Measurements from ENCODE around the gene APLP2. TPM values are rescaled to one million over a fixed set of nuclear protein-coding genes. Genes with fewer than 3 reads are reported as not detected.
A peak's percentile ranks its signal among the peaks of the same experiment; 100 is the strongest.

Gene APLP2
- total and polyA plus RNA-seq, 2 experiments from 2014 or later, result 481 to 485 TPM

DNA sequence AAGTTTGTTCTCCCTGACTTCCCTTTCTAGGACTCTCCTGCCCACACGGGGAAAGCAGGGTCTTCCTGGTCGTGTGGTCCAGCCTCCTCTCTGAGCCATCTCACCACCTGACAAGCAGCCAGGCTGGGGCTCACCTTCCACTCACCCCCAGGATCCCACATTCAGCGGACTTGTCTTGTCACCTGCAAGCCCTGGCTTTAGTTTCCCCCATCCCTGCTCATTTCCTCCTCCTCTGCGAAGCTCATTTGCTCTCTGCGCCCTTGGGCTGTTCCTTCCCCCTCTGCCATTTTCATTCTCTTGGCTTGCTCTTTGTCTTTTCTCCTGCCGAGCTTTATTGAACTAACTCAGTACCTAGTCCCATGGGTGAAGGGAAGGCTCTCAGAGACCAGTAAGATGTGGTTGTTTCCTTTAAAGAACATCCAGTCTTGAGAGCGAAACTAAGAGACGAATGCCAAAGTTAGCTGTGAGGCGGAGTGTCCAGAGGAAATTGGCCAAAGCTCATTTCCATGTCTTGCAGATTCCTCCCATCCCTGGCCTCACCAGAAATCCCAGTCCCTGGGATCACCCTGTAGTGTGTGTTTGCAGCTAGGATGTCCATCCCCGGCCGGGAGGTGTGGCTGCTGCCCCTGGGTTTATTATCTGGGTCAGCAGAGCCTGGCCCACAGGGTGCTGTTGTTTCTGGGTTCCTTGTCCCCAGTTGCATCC lies 91.9 kb downstream of the APLP2 start:
- Histone ChIP-seq H4K20me1 (ENCODE audit: insufficient read depth, poor library complexity, severe bottlenecking) (peaks cover 4% of the 10 kb centered on the region), H3K4me3 (peak overlapping the region; percentile 3), H3K4me2 (peak overlapping the region; percentile 86), H3K9me2 (replicated peaks; ENCODE audit: insufficient read depth) (no peaks in the 10 kb centered on the region), H3K27me3 (peaks cover 15% of the 10 kb centered on the region), H2AFZ (no peak overlapping the region), H3K79me2 (peaks cover 59% of the 10 kb centered on the region), H3K9me3 (ENCODE audit: low read depth) (no peaks in the 10 kb centered on the region), H3K36me3 (replicated peaks; ENCODE audit: insufficient read depth, low read depth) (no peaks in the 10 kb centered on the region), H3K27ac (peak overlapping the region; percentile 31), H3K4me1 (ENCODE audit: insufficient read depth) (peaks cover 31% of the 10 kb centered on the region)
- no peak for DNase-seq (ENCODE audit: low spot score)
- no peak for TF ChIP-seq EZH2 (IDR thresholded peaks at IDR 0.05; ENCODE audit: borderline replicate concordance)
- no peak for TF ChIP-seq EZH2phosphoT487 (IDR thresholded peaks at IDR 0.05; ENCODE audit: low read depth, severe bottlenecking, unreplicated experiment)
- TF ChIP-seq, protein P1, sequence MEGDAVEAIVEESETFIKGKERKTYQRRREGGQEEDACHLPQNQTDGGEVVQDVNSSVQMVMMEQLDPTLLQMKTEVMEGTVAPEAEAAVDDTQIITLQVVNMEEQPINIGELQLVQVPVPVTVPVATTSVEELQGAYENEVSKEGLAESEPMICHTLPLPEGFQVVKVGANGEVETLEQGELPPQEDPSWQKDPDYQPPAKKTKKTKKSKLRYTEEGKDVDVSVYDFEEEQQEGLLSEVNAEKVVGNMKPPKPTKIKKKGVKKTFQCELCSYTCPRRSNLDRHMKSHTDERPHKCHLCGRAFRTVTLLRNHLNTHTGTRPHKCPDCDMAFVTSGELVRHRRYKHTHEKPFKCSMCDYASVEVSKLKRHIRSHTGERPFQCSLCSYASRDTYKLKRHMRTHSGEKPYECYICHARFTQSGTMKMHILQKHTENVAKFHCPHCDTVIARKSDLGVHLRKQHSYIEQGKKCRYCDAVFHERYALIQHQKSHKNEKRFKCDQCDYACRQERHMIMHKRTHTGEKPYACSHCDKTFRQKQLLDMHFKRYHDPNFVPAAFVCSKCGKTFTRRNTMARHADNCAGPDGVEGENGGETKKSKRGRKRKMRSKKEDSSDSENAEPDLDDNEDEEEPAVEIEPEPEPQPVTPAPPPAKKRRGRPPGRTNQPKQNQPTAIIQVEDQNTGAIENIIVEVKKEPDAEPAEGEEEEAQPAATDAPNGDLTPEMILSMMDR (IDR thresholded peaks at IDR 0.05; ENCODE audit: poor library complexity), result no peak
- 81% methylated on average over 11 of the region's 11 CpGs for WGBS (ENCODE audit: low lambda C conversion rate, missing lambda C conversion rate)

DNA sequence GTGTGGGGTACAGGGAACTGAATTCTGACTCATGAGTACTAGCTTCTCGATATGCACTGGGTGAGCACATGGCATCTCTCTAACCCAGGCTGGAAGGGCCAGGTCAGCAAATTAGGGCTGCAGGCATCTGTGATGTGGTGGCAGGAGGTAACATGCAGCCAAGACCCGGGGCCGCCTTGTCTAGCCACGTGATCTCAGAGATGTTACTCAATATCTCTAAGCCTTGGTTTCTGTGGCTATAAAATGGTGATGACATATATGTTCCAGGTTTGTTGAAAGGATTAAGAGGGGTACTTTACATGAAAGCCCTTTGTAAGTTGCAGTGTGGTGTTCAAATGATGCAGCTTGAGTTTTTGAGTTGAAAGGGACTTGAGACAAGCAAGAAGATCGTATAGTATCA lies 93.0 kb downstream of the APLP2 start:
- Histone ChIP-seq H3K9me3 (ENCODE audit: low read depth) (no peaks in the 10 kb centered on the region), H3K79me2 (peaks cover 69% of the 10 kb centered on the region), H3K4me2 (peak overlapping the region; percentile 38), H3K9me2 (replicated peaks; ENCODE audit: insufficient read depth) (no peaks in the 10 kb centered on the region), H3K27me3 (peaks cover 15% of the 10 kb centered on the region), H3K36me3 (replicated peaks; ENCODE audit: insufficient read depth, low read depth) (no peaks in the 10 kb centered on the region), H4K20me1 (ENCODE audit: insufficient read depth, poor library complexity, severe bottlenecking) (peaks cover 4% of the 10 kb centered on the region), H3K4me3 (no peak overlapping the region), H2AFZ (no peak overlapping the region), H3K27ac (peak overlapping the region; percentile 34), H3K4me1 (ENCODE audit: insufficient read depth) (peaks cover 28% of the 10 kb centered on the region)
- TF ChIP-seq EZH2 (IDR thresholded peaks at IDR 0.05; ENCODE audit: borderline replicate concordance) (no peak), EZH2phosphoT487 (IDR thresholded peaks at IDR 0.05; ENCODE audit: low read depth, severe bottlenecking, unreplicated experiment) (peak; percentile 56)
- TF ChIP-seq, protein P1 (IDR thresholded peaks at IDR 0.05; ENCODE audit: poor library complexity), result no peak
- WGBS (ENCODE audit: low lambda C conversion rate, missing lambda C conversion rate), result 44% methylated on average over 5 of the region's 5 CpGs
- peak; percentile 77 for DNase-seq (ENCODE audit: low spot score)

- peaks cover 28% of the 10 kb centered on the region for H3K4me1 ChIP-seq (ENCODE audit: insufficient read depth)
- no peaks in the 10 kb centered on the region for H3K9me3 ChIP-seq (ENCODE audit: low read depth)
- peaks cover 77% of the 10 kb centered on the region for H3K79me2 ChIP-seq
- peak overlapping the region; percentile 34 for H3K27ac ChIP-seq
- peaks cover 15% of the 10 kb centered on the region for H3K27me3 ChIP-seq
- no peak overlapping the region for H3K4me3 ChIP-seq
- no peak overlapping the region for H2AFZ ChIP-seq
- H4K20me1 ChIP-seq (ENCODE audit: insufficient read depth, poor library complexity, severe bottlenecking), result peaks cover 4% of the 10 kb centered on the region
- H3K9me2 ChIP-seq (replicated peaks; ENCODE audit: insufficient read depth), result no peaks in the 10 kb centered on the region
- H3K4me2 ChIP-seq, result peak overlapping the region; percentile 38
- no peak for DNase-seq (ENCODE audit: low spot score)
- TF ChIP-seq, protein P1 (IDR thresholded peaks at IDR 0.05; ENCODE audit: poor library complexity), result peak; percentile 18
- no peak for TF ChIP-seq EZH2phosphoT487 (IDR thresholded peaks at IDR 0.05; ENCODE audit: low read depth, severe bottlenecking, unreplicated experiment)
- H3K36me3 ChIP-seq (replicated peaks; ENCODE audit: insufficient read depth, low read depth), result no peaks in the 10 kb centered on the region
- WGBS (ENCODE audit: low lambda C conversion rate, missing lambda C conversion rate), result 64% methylated on average over 13 of the region's 13 CpGs
Observed at GRCh38 chr11:130163346-130164220, 93.9 kb downstream of the APLP2 start.

Data from hepatocyte (in vitro differentiated cells).